SK-N-SH treated with all-trans-retinoic acid at 6 μM for 48 hours (cell line): Measurements from ENCODE around the gene HCFC1.

Experiments
- ARNTL ChIP-seq: fragments of 450-650 bp; formaldehyde crosslinking; IDR thresholded peaks from 2 replicates; pipeline ENCODE4 v1.5.0; 2020; ENCODE audit warnings: low read depth, mild to moderate bottlenecking, moderate library complexity, borderline replicate concordance
- ZC3H10 ChIP-seq: fragments of 250-450 bp; sonication (Bioruptor Pico); IDR thresholded peaks from 2 replicates; pipeline ENCODE4 v1.5.1; 2021; ENCODE audit warnings: mild to moderate bottlenecking, moderate library complexity
- ZNF565 ChIP-seq: fragments of 450-650 bp; formaldehyde crosslinking; conservative IDR thresholded peaks from 2 replicates; pipeline ENCODE4 v1.5.0; 2020; ENCODE audit warnings: low read depth, mild to moderate bottlenecking, moderate library complexity
- TF ChIP-seq, protein P1 (sequence below): fragments of 250-450 bp; sonication (Bioruptor Pico); IDR thresholded peaks from 2 replicates; pipeline ENCODE4 v1.8.0; 2020; ENCODE audit warnings: mild to moderate bottlenecking, moderate library complexity, borderline replicate concordance

DNA sequence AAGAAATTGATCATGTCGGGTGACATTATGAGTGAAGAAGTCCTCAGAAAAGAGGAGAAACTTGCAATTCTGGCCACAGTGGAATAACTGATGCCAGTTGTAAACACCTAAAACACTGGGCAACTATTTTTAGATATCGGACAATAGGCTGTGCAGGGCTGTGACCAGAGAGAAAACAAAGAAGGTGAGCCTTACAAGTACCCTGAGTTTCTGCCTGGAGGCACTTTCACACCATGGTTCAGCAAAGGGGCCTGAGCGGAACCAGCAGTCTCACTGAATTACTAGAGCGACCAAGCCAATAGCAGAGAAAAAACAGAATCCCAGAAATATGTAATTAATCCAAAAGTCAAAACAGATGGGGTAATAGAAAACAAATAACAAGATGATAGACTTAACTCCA, 36.9 kb upstream of the HCFC1 start:
- no peak for TF ChIP-seq ZNF565 (CRISPR knock-in tag)
- no peak for TF ChIP-seq ARNTL (CRISPR knock-in tag)
- no peak for TF ChIP-seq ZC3H10
- TF ChIP-seq, protein P1, sequence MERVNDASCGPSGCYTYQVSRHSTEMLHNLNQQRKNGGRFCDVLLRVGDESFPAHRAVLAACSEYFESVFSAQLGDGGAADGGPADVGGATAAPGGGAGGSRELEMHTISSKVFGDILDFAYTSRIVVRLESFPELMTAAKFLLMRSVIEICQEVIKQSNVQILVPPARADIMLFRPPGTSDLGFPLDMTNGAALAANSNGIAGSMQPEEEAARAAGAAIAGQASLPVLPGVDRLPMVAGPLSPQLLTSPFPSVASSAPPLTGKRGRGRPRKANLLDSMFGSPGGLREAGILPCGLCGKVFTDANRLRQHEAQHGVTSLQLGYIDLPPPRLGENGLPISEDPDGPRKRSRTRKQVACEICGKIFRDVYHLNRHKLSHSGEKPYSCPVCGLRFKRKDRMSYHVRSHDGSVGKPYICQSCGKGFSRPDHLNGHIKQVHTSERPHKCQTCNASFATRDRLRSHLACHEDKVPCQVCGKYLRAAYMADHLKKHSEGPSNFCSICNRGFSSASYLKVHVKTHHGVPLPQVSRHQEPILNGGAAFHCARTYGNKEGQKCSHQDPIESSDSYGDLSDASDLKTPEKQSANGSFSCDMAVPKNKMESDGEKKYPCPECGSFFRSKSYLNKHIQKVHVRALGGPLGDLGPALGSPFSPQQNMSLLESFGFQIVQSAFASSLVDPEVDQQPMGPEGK (CRISPR knock-in tag) = no peak
